Measurements from ENCODE around the gene TDRD10. TPM values are rescaled to one million over a fixed set of nuclear protein-coding genes. Genes with fewer than 3 reads are reported as not detected.
A peak's percentile ranks its signal among the peaks of the same experiment; 100 is the strongest.

TDRD10 gene
- total RNA-seq, 6 experiments from 2014 or later, result not detected

- peaks cover 29% of the 10 kb centered on the region for H3K4me1 Mint-ChIP-seq (ENCODE audit: low read depth)
- peaks cover 41% of the 10 kb centered on the region for H3K36me3 Mint-ChIP-seq (ENCODE audit: low read depth)
These were observed 48.1 kb downstream of the TDRD10 start for GRCh38 chr1:154550070-154550469.

GRCh38 chr1:154550657-154551056 is 48.6 kb downstream of the TDRD10 start:
- DNase-seq, result no peak
- Mint-ChIP-seq H3K36me3 (ENCODE audit: low read depth) (peaks cover 47% of the 10 kb centered on the region), H3K4me3 (no peak overlapping the region), H3K9me3 (no peaks in the 10 kb centered on the region), H3K27me3 (ENCODE audit: insufficient read depth) (peaks cover 1% of the 10 kb centered on the region; the same call in 1 of the 2 replicates), H3K4me1 (ENCODE audit: low read depth) (peaks cover 31% of the 10 kb centered on the region), H3K27ac (peak overlapping the region; percentile 8; the same call in 1 of the 2 replicates)
- no peak for TF ChIP-seq CTCF (IDR thresholded peaks at IDR 0.05)

More at GRCh38 chr1:154550070-154550469, 48.1 kb downstream of the TDRD10 start:
- H3K9me3 Mint-ChIP-seq, result no peaks in the 10 kb centered on the region
- TF ChIP-seq CTCF (IDR thresholded peaks at IDR 0.05), result no peak
- DNase-seq, result no peak
- no peak overlapping the region for H3K27ac Mint-ChIP-seq
- no peak overlapping the region for H3K4me3 Mint-ChIP-seq
- peaks cover 1% of the 10 kb centered on the region; the same call in 1 of the 2 replicates for H3K27me3 Mint-ChIP-seq (ENCODE audit: insufficient read depth)

- peaks cover 1% of the 10 kb centered on the region; the same call in 1 of the 2 replicates for H3K27me3 Mint-ChIP-seq (ENCODE audit: insufficient read depth)
- H3K27ac Mint-ChIP-seq, result no peak overlapping the region
- no peaks in the 10 kb centered on the region for H3K9me3 Mint-ChIP-seq
- no peak for TF ChIP-seq CTCF (IDR thresholded peaks at IDR 0.05)
- no peak for DNase-seq
- no peak overlapping the region for H3K4me3 Mint-ChIP-seq
- H3K36me3 Mint-ChIP-seq (ENCODE audit: low read depth), result peaks cover 54% of the 10 kb centered on the region
- peaks cover 39% of the 10 kb centered on the region for H3K4me1 Mint-ChIP-seq (ENCODE audit: low read depth)
These were observed 49.5 kb downstream of the TDRD10 start for GRCh38 chr1:154551474-154551873.

GRCh38 chr1:154552036-154552435 is 50.0 kb downstream of the TDRD10 start:
- H3K27me3 Mint-ChIP-seq (ENCODE audit: insufficient read depth), result peaks cover 1% of the 10 kb centered on the region; the same call in 1 of the 2 replicates
- DNase-seq, result no peak
- H3K4me3 Mint-ChIP-seq, result no peak overlapping the region
- no peak overlapping the region for H3K27ac Mint-ChIP-seq
- peaks cover 54% of the 10 kb centered on the region for H3K36me3 Mint-ChIP-seq (ENCODE audit: low read depth)
- H3K9me3 Mint-ChIP-seq, result no peaks in the 10 kb centered on the region
- H3K4me1 Mint-ChIP-seq (ENCODE audit: low read depth), result peaks cover 43% of the 10 kb centered on the region
- no peak for TF ChIP-seq CTCF (IDR thresholded peaks at IDR 0.05)

GRCh38 chr1:154553056-154554030 is 51.3 kb downstream of the TDRD10 start:
- Mint-ChIP-seq H3K36me3 (ENCODE audit: low read depth) (peaks cover 63% of the 10 kb centered on the region), H3K27ac (peak overlapping the region; percentile 38; the same call in 1 of the 2 replicates), H3K4me1 (ENCODE audit: low read depth) (peaks cover 38% of the 10 kb centered on the region), H3K4me3 (no peak overlapping the region), H3K27me3 (ENCODE audit: insufficient read depth) (peaks cover 1% of the 10 kb centered on the region; the same call in 1 of the 2 replicates), H3K9me3 (no peaks in the 10 kb centered on the region)
- DNase-seq, result no peak
- no peak for TF ChIP-seq CTCF (IDR thresholded peaks at IDR 0.05)

Measured in HFFc6 (cell line).